Suprapubic skin (tissue), 4 donors: Measurements from ENCODE around the gene NABP2. TPM values are rescaled to one million over a fixed set of nuclear protein-coding genes. Genes with fewer than 3 reads are reported as not detected.

Experiments
- DNase-seq, 2 donors: peaks; one replicate each; pipeline ENCODE4 v3.0.0-alpha.2; 2019; ENCODE audit warnings: low spot score in 2 of 2
- H3K27ac ChIP-seq: fragments of 200-600 bp; sonication (generic); one replicate; pipeline ENCODE4 v1.5.1; 2019
- H3K27me3 ChIP-seq: fragments of 200-600 bp; sonication (generic); one replicate; pipeline ENCODE4 v1.5.1; 2019
- H3K36me3 ChIP-seq: fragments of 200-600 bp; sonication (generic); one replicate; pipeline ENCODE4 v1.5.1; 2019
- H3K4me1 ChIP-seq: fragments of 200-600 bp; sonication (generic); one replicate; pipeline ENCODE4 v1.5.1; 2019
- H3K4me3 ChIP-seq: fragments of 200-600 bp; sonication (generic); one replicate; pipeline ENCODE4 v1.5.1; 2019; ENCODE audit warnings: mild to moderate bottlenecking
- H3K9me3 ChIP-seq: fragments of 200-600 bp; sonication (generic); one replicate; pipeline ENCODE4 v1.5.1; 2019
- CTCF ChIP-seq, 2 donors: fragments of 200-600 bp in 1 of 2; fragments of 450-650 bp in 1 of 2; sonication (generic) in 1 of 2; IDR thresholded peaks; one replicate each; pipeline ENCODE4 v1.5.1; 2016 to 2019; ENCODE audit warnings: antibody characterized with exemption in 2 of 2, mild to moderate bottlenecking in 1 of 2, moderate library complexity in 1 of 2
- EP300 ChIP-seq: sonication (generic); formaldehyde crosslinking; IDR thresholded peaks from one replicate; pipeline ENCODE4 v1.6.1; 2017; ENCODE audit warnings: antibody characterized with exemption
- POLR2A ChIP-seq, 2 donors: fragments of 450-650 bp; IDR thresholded peaks; one replicate each; pipeline ENCODE4 v1.6.1; 2017; ENCODE audit warnings: antibody characterized with exemption in 2 of 2, mild to moderate bottlenecking in 2 of 2, moderate library complexity in 2 of 2
- POLR2AphosphoS5 ChIP-seq, 3 donors: sonication (generic); formaldehyde crosslinking; IDR thresholded peaks; one replicate each; pipeline ENCODE4 v1.6.1; 2017; ENCODE audit warnings: antibody characterized with exemption in 3 of 3
- WGBS: methylation state at CpG from one replicate; pipeline ENCODE4 v1.1.5; 2018; 5-methylcytosine and 5-hydroxymethylcytosine counted together
- total RNA-seq, 4 donors: library from RNA; depleted of rRNA; stranded (reverse); fragments of >200 nt; gene quantifications; one replicate each; pipeline ENCODE4 v1.1.0, GENCODE V29; 2016

The NABP2 gene
- total RNA-seq, 4 donors from 2014 or later, result 13.3 to 23.7 (median 20.1) TPM

GRCh38 chr12:56229916-56230431 is 5.8 kb downstream of the NABP2 start, which contains the start of gene SLC39A5:
SLC39A5 (plus strand) TSS chr12:56230051; CDS start chr12:56231275, 1,224 bp downstream.
- WGBS, result 83% methylated on average over 4 of the region's 4 CpGs

GRCh38 chr12:56230432-56231183 is 6.5 kb downstream of the NABP2 start:
- H3K27ac ChIP-seq, result no peak overlapping the region
- 78% methylated on average over 7 of the region's 8 CpGs for WGBS
- H3K4me3 ChIP-seq, result no peak overlapping the region
- TF ChIP-seq POLR2AphosphoS5 (IDR thresholded peaks at IDR 0.05) (no peak), POLR2A (IDR thresholded peaks at IDR 0.05) (no peak), CTCF (IDR thresholded peaks at IDR 0.05) (no peak), EP300 (no peak)
- H3K36me3 ChIP-seq, result peaks cover 21% of the 10 kb centered on the region
- H3K4me1 ChIP-seq, result no peaks in the 10 kb centered on the region
- no peaks in the 10 kb centered on the region for H3K9me3 ChIP-seq
- DNase-seq, result no peak
- H3K27me3 ChIP-seq, result no peaks in the 10 kb centered on the region

More at GRCh38 chr12:56229916-56230431, 5.8 kb downstream of the NABP2 start, which contains the start of gene SLC39A5:
- DNase-seq, result no peak
- no peaks in the 10 kb centered on the region for H3K9me3 ChIP-seq
- peaks cover 3% of the 10 kb centered on the region for H3K4me1 ChIP-seq
- no peak within 1 kb of the TSS for H3K27ac ChIP-seq
- H3K4me3 ChIP-seq, result no peak within 1 kb of the TSS
- no peaks in the 10 kb centered on the region for H3K27me3 ChIP-seq
- H3K36me3 ChIP-seq, result peaks cover 21% of the 10 kb centered on the region
- TF ChIP-seq POLR2AphosphoS5 (IDR thresholded peaks at IDR 0.05) (no peak), EP300 (no peak), POLR2A (IDR thresholded peaks at IDR 0.05) (no peak), CTCF (IDR thresholded peaks at IDR 0.05) (no peak)

GRCh38 chr12:56231184-56231582 is 7.0 kb downstream of the NABP2 start:
- TF ChIP-seq POLR2AphosphoS5 (IDR thresholded peaks at IDR 0.05) (no peak), EP300 (no peak), POLR2A (IDR thresholded peaks at IDR 0.05) (no peak), CTCF (IDR thresholded peaks at IDR 0.05) (no peak)
- Histone ChIP-seq H3K27ac (no peak overlapping the region), H3K36me3 (peaks cover 21% of the 10 kb centered on the region), H3K4me3 (no peak overlapping the region), H3K27me3 (no peaks in the 10 kb centered on the region), H3K9me3 (no peaks in the 10 kb centered on the region), H3K4me1 (no peaks in the 10 kb centered on the region)
- no peak for DNase-seq
- WGBS, result 90% methylated on average over 3 of the region's 11 CpGs

GRCh38 chr12:56234746-56235436 is 10.7 kb downstream of the NABP2 start:
- Histone ChIP-seq H3K27me3 (no peaks in the 10 kb centered on the region), H3K9me3 (no peaks in the 10 kb centered on the region), H3K36me3 (peaks cover 32% of the 10 kb centered on the region), H3K4me3 (no peak overlapping the region), H3K27ac (no peak overlapping the region), H3K4me1 (no peaks in the 10 kb centered on the region)
- DNase-seq, result no peak
- no peak for TF ChIP-seq POLR2A (IDR thresholded peaks at IDR 0.05)
- no peak for TF ChIP-seq POLR2AphosphoS5 (IDR thresholded peaks at IDR 0.05)
- no peak for TF ChIP-seq EP300
- no peak for TF ChIP-seq CTCF (IDR thresholded peaks at IDR 0.05)
- WGBS, result 78% methylated on average over 16 of the region's 16 CpGs

GRCh38 chr12:56236091-56236490 is 11.9 kb downstream of the NABP2 start:
- peaks cover 44% of the 10 kb centered on the region for H3K36me3 ChIP-seq
- DNase-seq, result no peak
- H3K9me3 ChIP-seq, result no peaks in the 10 kb centered on the region
- no peaks in the 10 kb centered on the region for H3K4me1 ChIP-seq
- TF ChIP-seq POLR2AphosphoS5 (IDR thresholded peaks at IDR 0.05), result no peak
- TF ChIP-seq CTCF (IDR thresholded peaks at IDR 0.05), result no peak
- no peak for TF ChIP-seq POLR2A (IDR thresholded peaks at IDR 0.05)
- no peak for TF ChIP-seq EP300
- H3K27ac ChIP-seq, result no peak overlapping the region
- H3K27me3 ChIP-seq, result no peaks in the 10 kb centered on the region
- H3K4me3 ChIP-seq, result no peak overlapping the region
- 95% methylated on average over 5 of the region's 6 CpGs for WGBS
